Suppressor macrophage treated with lipopolysaccharide for 1 hour (primary cell): ENCODE data around the gene PCCB.
"Not testable (repeated sequence)": the region's sequence is repeated elsewhere in the genome, so short reads cannot be mapped to it uniquely, and the experiment has no call there.

Experiments
- DNase-seq, 3 donors: peaks; one replicate each; pipeline ENCODE4 v3.0.0-alpha.2; 2020 to 2022

The PCCB gene

DNA sequence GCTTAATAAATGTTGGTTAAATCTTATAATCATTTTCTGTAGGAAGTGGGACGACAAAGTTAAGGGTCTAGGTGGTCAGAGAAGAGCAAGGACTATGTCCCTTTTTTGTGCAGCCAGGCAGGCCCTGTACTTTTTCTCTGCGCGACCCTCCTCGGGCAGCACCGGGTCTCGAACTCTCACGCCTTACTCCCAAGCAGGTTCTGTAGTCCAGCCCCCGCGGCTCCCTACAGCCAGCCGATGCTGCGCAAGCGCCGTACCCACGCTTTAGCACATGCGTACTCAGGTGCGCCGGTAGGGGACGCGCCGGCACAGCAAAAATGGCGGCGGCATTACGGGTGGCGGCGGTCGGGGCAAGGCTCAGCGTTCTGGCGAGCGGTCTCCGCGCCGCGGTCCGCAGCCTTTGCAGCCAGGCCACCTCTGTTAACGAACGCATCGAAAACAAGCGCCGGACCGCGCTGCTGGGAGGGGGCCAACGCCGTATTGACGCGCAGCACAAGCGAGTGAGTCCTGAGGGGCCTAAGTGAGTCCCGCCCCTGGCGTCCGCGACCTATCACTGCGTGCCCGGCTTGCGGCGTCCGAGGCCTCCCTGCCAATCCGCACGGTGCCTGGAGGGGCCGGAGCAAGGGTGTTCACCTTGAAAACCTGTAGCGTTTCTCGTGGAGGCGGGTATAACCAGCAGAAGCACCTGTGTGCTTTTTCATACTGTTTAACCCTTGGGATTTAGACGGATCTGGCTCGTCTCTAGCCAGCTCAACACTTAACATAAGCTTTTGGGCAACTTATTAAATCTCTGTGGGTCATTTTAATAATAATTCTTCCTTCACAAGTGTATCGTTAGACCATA, at the start of gene PCCB:
TSS of gene PCCB (plus strand) at position 282 of the 844 bp plus-strand sequence. CDS start at position 318, 36 bp downstream.
- peak; percentile 95 to 96 (median 96) for DNase-seq

DNA sequence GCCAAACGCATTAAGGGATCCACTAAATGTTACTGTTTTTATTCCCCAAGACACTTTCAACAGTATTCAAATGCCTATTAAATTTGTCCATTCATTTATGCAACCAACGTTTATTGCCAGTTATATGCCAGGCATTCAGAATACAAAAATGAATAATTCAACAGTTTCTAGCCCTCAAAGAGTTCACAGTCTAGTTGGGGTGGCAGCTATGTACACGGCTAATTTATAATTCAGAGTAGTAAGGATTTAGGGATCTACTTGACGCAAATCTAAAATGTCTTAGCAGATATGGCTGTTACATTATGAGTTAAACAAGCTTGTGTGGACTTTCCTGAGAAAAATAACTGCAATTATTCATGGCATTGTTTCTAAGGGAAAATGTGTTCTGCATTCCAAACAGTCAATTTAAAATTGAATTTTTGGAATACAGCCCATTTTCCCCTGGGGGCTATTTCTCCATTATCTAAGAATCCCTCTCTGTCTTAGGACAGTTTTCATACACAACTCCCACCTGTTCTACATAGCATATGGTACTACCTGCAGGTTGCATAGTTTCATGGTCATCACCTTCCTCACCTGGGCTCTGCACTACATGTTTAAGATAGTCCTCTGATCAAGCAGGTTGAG, 42.5 kb upstream of the PCCB start:
- DNase-seq = no peak

DNA sequence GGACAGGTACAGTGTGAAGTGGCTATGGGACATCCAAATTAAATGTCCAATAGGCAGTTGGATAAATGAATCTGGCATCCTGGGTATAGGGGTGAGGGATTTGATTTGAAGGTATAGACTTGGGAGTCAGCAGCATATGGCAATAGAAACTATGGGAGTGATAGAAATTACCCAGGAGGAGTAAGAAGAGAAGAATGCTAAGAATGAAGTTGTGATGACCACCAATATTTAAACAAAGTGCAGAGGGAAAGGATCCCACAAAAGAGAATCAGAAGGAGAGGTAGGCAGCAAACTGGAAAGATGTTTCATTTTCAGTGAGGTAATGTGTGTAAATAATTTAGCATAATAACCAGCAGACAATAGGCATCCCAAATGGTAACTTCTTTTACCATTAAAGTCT, 40.2 kb upstream of the PCCB start:
- DNase-seq = no peak

DNA sequence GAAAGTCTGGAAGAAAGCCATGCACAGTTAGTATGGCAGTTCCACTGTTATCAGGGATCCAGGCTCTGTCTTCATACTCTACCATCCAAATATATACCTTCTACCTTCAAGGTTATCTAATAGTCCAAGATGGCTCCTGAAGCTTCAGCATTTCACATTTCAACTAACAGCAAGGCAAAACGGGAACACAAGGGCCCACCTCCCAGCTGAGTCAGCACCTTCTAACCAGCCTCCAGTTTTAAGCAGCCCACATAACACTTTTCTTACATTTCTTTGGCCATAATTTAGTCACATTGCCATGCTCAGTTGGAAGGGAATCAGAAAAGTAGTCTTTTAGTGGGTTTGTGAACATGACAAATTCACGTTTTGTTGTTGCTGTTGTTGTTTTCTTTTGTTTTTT, 38.6 kb upstream of the PCCB start:
- DNase-seq = peak in 1 of 3 donors; percentile 15

DNA sequence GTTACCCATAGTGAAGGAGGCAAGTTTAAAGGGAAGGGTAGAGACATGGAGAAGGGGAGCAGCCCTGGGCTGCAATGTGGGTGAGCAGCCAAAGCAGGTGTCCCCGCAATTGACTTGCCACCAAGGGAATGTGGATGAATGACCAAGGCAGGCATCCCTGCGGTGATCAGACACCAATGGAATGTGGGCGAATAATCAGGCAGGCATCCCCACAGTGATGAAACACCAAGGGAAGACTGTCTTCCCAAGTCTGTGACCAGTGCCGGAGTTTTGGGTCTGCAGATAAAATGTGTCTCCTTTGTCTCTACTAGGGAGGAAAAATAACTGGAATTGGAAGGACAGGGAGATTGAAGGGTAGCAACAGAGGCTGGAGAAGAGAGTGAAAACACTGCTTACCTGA, 27.4 kb upstream of the PCCB start:
- not testable (repeated sequence) for DNase-seq

DNA sequence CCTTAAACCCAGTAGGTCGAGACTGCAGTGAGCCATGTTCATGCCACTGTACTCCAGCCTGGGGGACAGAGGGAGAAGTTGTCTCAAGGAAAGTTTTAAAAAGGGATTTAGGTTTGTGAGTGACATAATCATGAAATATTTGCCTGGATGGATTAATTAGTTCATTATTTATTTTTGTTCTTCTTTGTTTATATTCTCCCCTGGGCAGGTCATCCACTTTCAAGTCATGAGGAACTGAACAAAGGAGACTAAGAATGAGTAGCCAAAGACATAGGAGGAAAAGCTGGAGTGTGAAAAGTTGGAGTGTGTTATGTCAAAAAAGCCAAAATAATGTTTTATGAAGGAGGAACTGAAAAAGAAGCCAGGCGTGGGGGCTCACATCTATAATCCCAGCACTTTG, 17.7 kb upstream of the PCCB start:
- no peak for DNase-seq

DNA sequence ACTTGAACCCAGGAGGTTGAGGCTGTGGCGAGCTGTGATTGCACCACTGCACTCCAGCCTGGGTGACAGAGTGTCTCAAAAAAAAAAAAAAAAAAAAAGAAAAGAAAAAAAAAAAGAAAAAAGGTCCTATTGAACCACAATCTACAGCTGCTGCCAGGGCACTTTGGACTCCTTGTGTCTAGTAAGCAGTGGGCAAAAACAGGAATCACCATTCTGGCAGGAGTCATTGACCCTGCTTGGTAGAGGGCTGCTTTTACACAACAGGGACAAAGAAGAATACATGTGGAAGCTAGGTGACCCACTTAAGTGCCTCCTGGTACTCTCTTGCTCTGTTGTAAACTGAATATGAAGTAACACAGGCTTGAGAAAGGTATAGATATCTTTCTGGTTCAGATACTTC, 14.6 kb upstream of the PCCB start:
- no peak for DNase-seq

DNA sequence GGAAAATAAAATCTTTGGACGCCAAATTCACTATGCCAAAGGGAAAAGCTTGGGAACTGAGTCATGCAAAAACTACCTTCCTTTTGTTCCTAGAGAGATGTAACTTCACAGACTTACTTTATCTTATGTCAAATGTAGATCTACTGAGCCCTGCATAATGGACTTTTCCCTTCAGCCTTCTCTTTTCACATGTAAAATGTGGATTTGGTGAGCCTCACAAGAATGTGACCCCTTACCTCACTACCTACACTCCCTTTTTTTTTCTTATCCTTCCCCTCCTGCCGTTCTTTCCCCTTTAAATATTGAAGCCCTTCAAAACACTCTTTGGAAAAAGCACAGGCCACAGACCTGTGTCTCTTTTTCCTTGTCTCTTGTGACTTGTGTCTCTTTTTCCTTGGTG, 14.0 kb upstream of the PCCB start:
- DNase-seq = no peak

DNA sequence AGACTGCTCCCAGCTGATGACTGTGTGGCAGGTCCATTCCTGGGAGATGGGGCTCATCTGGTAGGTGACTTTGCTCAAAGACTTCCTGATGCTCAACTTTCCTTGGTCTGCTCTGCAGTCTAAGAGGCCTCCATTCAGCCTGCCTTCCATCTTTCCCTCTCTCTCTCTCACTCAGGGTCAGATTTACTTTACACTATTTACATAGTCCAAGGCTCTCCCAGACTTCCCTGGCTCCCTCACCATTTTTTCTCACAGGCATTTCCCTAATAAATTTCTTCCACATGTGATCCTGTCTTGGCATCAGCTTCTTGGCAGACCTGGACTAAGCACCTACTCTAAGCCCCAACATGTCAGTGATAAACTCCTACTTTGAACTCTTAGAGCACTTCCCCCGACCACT, 13.0 kb upstream of the PCCB start:
- DNase-seq = no peak

DNA sequence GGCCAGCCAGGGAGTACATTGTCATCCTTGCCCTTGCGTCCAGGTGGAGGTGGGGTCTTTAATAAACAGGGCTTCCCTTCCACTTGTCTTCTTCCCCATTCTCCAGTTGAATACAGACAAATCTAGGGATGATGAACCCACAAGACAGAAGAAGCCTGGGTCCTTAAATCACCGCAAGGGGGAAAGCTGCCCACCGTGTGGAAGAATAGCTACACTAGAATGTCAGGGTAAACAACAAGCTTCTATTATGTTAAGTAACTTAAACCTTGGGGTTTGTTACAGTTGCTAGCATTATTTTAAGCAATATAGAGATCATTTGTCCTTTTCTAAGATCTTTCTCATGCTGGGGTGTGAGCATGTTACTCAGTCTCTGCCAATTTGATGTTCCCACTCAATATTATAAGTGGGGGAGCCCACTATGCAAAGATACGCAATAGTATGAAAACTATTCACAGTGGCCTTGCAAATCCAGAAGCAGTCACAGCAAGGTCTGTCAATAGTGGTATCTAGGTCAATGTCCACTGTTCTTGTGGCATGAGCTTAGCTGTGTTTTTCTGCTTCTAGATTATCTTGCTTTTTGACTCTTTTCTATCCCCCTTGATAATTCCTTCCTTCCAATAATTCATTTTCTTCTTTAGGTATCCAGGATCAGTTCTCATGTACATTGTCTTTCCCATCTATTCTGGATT, 12.0 kb upstream of the PCCB start:
- no peak for DNase-seq

DNA sequence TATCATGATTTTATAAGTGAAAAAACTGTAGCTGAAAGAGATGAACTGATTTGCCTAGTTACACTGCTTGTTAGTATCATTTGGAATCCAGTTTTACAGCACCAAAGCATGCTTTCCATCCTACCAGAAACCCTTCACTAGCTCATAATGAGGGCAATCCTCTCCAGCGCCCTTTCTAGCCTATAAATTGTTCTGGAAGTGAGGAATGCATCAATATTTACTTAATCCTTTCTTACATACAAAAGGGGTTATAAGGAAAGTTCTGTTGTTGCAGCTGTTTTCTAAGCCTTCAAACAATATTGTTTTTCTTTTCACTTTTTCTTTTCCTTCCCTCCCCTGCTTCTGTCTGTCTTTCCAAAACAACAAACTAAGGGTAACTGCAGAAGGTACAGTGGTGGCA, 11.0 kb upstream of the PCCB start:
- no peak for DNase-seq

DNA sequence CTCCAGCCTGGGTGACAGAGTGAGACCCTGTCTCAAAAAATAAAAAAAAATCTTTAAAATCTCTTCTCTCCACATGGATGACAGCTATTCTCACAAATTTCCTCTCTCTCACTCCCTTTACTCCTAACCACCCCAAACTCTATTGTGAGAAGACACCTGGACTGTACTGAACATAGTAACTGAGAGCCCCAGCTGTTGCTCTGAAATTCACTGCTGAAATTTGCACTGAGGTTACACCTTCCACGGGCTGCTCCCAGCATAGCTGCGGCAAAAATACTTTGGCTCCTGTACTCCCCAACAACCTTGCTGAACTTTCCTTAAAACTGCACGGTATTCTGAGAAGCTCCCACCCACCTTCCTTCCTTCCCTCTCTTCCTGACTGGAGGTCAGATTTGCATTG, 4.4 kb upstream of the PCCB start:
- DNase-seq = no peak

DNA sequence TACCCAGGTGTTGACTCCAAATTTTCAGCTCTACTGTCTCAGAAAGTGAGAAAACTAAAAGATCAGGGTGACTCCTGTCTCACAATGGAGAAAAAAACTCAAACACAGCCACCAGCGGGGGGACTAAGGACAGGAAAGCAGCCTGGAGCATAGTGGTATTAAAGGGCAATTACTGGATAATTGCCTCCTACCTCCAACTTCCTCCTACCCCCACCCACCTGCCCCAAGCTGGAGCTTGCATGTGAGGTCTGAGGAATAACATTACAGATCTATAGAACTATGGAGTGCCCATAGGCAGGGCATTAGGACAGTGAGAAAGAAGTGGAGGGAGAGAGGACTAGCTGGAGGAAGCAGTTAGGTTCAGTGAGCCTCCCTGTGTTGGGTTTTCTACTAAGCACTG, 2.7 kb upstream of the PCCB start:
- DNase-seq = no peak

DNA sequence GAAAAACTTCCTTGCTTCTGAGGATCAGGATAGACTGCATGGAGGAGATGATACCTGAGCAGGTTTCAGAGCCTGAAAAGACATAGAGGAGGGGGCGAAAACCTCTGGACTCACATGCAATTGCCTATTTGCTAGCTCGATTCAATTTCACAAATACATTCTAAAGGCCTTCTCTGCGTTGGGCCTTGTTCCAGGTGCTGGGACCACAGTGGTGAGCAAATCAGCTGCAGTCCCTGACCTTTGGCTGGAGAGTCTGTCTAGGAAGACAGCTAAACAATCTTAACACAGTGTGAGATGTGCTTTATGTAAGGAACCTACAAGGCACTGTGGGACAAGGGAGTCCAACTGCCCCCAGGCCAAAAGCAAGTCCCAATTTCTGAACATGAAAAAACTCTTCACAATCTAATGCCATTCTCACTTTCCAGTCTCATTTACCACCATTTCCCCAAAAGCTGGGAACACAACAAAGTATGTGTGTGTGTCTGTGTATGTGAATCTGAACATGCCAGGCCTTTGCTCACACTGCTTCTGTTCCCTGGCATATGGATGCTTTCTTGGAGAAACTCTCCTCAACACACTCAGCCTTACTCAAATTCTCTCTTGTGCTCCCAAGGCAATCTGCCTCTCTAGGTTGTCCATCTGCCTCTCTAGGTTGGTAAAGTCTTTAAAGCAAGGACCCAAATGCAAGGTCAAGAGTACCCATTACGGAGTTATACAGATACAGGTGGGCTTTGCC, 2.1 kb upstream of the PCCB start:
- DNase-seq = no peak

DNA sequence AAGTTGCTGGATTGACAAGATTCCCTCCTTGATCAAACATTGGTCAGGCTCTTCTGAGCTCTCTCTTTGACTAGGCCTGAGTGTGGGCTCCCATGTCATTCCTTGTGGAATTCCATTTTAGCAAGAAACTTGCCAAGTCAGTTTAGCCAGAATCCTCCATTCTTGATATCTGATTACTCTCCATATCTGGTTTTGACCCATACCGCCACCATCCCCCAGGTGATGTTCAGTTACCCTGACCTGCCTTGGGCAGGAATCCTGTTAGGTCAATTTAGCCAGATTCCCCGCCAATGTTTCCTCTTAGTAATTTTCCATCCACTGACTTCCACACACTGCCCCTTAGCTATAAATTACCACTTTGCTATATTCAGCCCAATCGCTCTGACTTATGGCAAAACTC, 1.0 kb upstream of the PCCB start:
- no peak for DNase-seq

DNA sequence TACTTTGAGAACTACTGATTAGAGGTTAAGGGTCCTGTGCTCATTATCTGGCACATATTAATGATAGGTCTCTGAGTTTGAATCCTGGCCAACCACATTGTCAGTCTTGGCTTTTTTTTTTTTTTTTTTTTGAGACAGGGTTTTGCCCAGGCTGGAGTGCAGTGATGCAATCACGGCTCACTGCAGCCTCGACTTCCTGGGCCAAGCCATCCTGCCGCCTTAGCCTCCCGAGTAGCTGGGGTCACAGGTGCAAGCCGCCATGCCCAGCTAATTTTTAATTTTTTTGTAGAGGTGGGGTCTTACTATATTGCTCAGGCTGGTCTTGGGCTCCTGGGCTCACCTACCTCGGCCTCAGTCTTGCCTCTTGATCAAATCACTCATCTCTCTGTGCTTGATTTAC, 547 bp upstream of the PCCB start:
- DNase-seq = peak in 2 of 3 donors; percentile 4 to 15

DNA sequence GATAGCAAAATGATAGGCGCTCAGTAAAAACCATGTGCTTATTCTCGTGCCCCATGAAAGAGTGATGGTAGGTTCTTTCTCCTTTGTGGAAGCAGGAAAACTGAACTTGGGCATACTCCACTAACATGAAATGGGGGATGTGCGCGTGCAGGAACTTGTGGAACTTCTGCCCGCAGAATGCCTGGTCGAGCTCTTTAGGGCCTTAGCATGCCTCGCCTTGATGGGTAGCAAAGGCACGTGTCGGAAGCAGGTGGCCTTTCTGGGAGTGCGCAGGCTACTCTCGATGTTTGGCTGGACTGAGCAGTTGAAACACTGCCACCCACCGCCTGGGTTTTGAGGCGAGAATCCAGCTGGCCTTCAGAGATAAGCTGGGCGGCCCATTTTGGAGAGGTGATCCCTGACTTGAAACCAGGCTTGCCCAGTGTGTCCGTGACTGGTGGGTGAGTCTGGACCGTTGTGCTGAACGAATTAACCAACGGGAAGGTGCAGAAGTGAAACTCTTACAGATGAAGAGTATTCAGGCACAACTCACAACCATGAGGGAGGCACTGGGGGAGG, 842 bp downstream of the PCCB start:
- DNase-seq = peak; percentile 52 to 62 (median 53)

DNA sequence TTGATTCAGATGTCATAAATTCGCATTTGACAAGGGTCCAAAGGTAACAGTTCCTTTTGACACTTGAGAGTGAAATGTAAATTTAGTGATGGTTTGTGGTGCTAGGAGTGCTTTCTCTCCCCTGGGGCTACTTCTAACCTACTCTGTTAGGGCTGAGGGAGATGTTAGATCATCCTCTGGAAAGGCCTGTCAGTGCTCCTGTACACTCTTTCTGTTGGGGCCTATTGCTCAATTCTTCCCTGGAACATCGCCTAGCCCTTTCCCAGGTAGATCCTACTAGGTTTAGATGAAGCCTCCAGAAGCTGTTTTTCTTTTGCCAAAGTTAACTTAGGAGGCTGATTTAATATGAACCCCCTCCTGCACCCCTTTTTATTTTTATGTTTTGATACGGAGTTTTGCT, 1.4 kb downstream of the PCCB start:
- no peak for DNase-seq

DNA sequence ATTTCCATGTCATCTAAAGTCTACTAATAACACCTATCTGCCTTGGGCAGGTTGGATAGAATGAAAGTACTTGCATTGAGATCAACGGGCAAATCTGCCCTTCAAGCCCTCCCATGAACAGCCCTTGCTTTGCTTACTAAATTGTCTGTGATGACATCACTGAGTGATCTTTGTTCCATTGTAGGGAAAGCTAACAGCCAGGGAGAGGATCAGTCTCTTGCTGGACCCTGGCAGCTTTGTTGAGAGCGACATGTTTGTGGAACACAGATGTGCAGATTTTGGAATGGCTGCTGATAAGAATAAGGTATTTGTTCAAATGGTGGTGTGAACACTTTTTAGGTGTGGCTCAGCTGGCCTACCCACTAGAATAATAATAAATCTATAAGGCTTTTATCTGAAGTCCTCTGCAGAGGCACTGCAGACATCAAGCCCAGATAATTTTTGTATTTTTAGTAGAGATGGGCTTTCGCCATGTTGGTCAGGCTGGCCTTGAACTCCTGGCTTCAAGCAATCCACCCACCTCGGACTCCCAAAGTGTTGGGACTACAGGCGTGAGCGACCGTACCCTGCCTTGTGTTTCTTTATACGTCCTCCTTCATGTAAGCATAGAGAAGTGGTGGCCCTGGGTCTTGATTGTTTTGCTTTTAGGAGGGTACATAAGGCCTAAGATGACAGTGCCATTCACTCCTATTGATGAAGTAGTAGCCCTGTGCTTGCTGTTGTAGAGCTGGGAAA, 5.7 kb downstream of the PCCB start:
- DNase-seq = no peak

DNA sequence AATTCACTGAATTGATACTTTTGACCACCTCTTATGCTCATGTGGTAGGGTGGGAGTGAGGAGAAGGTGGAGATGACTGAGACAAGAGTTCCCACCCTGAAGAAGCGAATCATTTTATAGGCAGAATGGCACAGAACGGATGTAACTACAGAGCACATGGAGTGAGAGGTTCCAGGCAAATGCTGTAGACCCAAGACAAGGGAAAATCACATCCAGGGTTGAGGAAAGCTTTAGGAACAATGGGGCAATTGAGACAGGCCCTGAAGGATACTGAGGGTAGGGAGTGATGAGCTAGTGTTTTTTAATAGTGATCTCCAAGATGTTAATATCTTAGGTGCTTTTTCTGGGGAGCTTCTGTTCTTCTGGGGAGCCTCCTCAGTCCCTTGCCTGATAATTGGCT, 8.1 kb downstream of the PCCB start:
- no peak for DNase-seq

DNA sequence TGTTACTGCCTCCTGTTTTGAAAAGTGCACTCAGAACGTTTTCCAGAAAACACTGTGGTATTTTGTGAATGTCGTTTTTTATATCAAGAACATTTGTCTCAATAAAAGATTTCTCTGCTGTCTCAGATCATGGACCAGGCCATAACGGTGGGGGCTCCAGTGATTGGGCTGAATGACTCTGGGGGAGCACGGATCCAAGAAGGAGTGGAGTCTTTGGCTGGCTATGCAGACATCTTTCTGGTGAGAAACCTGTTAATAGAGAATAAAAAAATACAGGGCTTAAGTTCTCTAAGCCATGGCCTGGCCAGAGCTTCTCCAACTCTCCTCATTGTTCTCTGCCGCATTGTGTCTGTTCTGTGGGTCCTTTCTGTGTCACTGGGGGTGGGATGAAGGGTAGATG, 11.7 kb downstream of the PCCB start:
- DNase-seq = no peak

DNA sequence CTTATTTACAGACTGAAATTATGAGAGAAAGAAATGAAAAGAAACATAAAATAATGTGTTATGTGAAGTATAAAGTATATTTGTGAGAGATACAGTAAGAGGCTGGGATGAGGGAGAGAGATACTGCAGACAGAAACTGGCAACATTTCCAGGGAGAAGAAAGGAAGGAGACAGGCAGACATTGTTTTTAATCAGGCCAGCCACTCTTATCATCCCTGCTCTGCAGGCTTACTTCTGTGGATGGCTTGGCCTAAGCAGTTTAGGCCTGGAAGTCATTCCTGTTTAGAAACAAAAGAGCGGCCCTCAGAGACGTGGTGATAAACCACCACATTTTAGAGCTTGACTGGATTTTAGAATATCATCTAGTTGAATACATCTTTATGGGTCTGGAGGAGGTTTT, 12.4 kb downstream of the PCCB start:
- DNase-seq = no peak
